G401.6 (cell line): ENCODE data around the gene SULT2A1.
"Not testable (repeated sequence)": the region's sequence is repeated elsewhere in the genome, so short reads cannot be mapped to it uniquely, and the experiment has no call there.

Source experiments
- FAIRE-seq: peaks from 2 replicates; lab custom pipeline; 2012; peaks lifted over from hg19 to GRCh38; lab: Jason Lieb, UNC

Gene SULT2A1, protein sequence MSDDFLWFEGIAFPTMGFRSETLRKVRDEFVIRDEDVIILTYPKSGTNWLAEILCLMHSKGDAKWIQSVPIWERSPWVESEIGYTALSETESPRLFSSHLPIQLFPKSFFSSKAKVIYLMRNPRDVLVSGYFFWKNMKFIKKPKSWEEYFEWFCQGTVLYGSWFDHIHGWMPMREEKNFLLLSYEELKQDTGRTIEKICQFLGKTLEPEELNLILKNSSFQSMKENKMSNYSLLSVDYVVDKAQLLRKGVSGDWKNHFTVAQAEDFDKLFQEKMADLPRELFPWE

GRCh38 chr19:47886010-47886559 is at the start of gene SULT2A1:
SULT2A1 (minus strand) TSS chr19:47886315; CDS start chr19:47886257, 58 bp downstream.
- FAIRE-seq = no peak

DNA sequence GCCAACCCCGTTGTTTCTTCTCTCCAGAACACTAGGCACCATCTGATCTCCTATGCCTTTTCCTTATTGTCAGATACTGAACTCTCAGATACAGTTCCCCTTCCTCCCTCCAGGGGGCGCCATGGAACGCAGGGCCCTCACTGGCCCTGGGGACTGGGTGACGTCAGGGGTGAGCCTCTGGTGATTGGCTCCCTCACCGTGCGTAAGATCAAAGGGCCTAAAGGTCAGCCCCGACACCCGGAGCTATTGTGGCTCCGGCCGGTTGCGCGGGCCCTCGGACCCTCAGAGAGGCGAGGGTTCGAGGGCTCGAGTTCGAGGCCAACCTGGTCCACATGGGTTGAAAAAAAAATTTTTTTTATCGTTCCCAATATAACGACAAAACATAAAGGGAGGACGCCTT is 42.5 kb upstream of the SULT2A1 start:
- FAIRE-seq = not testable (repeated sequence)

- FAIRE-seq = peak; percentile 78
Measured at GRCh38 chr19:47920107-47920506, 34.0 kb upstream of the SULT2A1 start.

DNA sequence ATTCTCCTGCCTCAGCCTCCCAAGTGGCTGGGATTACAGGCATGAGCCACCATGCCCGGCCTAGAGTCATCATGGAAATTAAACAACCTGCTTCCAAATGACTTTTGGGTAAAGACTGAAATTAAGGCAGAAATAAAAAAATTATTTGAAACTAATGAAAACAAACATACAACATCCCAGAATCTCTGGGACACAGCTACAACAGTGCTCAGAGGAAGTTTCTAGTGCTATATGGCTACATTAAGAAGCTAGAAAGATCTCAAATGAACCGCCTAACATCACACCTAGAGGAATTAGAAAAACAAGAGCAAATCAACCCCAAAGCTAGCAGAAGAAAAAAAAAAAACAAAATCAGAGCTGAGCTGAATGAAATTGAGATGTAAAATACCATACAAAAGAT is 24.1 kb upstream of the SULT2A1 start:
- not testable (repeated sequence) for FAIRE-seq

- FAIRE-seq = not testable (repeated sequence)
Measured at GRCh38 chr19:47909350-47909749, 23.2 kb upstream of the SULT2A1 start.

GRCh38 chr19:47901370-47901769 is 15.3 kb upstream of the SULT2A1 start:
- no peak for FAIRE-seq

DNA sequence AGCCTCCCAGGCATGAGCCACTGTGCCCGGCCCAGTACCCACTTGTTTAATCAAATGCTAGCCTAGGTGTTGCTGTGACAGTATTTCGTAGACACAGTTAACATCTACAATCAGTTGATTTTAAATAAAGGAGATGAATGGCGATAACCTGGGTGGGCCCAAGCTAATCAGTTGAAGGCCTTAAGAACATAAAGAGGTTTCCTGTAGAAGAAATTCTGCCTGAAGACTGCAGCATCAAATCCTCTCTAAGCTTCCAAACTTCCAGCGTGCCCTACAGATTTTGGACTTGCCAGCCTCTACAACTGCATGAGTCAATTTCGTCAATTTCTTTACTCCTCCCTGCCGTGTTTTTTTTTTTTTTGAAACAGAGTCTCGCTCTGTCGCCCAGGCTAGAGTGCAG is 13.2 kb upstream of the SULT2A1 start:
- no peak for FAIRE-seq

DNA sequence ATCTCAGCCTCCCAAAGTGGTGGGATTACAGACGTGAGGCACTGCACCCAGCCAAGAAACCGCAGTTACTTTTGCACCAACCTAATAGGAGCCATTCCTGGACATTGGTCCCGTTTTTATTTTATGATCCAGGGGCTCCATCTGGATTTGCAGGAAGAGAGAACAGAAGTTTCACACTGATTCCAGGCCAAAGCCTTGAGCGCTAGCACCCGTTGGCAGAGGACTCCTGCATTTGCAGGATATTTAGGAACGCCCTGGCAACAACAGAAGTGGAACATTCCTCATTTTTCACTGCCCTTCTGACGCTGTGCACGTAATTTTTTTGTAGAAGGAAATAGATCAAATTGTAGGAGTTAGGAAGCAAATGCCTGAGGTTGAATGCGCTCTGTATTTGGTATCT is 11.7 kb upstream of the SULT2A1 start:
- no peak for FAIRE-seq

GRCh38 chr19:47896773-47897172 is 10.7 kb upstream of the SULT2A1 start:
- FAIRE-seq = no peak

DNA sequence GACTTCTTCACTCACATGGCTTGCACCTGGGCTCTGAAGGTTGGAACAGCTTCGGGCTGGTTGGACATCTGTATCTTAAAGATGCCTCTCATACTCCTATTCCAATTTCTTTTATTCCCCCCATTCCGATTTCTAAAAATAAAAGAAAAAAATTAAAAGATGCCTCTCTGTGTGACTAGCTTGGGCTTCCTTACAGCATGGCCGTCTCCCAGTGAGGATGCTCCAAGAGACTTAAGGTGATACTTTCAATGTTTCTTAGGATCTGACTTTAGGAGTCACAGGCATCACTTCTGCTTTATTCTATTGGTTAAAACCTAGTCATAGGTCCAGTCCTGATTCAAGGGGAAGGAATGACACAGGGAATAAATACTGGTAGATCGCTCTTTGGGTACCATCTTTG is 9.9 kb upstream of the SULT2A1 start:
- FAIRE-seq = no peak

DNA sequence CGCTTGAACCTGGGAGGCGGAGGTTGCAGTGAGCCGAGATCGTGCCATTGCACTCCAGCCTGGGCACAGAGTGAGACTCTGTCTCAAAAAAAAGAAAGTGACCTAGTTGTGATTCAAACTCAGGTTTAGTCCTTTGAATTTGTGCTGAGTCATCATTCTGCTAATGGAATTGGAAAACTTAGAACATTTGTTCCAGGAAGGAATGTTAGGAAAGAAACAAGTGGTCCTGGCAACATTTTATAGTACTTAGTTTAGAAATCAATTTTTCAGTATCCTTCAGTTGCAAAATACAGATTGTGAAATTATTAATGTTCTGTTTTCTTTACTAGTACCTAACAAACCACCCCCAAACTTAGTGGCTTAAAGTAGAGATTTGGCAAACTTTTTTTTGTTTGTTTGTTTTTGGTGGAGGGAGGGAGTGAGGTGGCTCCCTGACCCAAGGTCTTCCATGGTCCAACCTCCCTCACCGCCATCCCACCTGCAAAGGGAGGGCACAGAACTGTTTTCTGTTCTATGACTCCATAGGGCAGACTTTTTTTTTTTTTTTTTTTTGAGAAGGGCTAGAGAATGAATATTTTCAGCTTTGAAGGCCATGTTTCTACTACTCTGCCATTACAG is 9.2 kb upstream of the SULT2A1 start:
- no peak for FAIRE-seq

DNA sequence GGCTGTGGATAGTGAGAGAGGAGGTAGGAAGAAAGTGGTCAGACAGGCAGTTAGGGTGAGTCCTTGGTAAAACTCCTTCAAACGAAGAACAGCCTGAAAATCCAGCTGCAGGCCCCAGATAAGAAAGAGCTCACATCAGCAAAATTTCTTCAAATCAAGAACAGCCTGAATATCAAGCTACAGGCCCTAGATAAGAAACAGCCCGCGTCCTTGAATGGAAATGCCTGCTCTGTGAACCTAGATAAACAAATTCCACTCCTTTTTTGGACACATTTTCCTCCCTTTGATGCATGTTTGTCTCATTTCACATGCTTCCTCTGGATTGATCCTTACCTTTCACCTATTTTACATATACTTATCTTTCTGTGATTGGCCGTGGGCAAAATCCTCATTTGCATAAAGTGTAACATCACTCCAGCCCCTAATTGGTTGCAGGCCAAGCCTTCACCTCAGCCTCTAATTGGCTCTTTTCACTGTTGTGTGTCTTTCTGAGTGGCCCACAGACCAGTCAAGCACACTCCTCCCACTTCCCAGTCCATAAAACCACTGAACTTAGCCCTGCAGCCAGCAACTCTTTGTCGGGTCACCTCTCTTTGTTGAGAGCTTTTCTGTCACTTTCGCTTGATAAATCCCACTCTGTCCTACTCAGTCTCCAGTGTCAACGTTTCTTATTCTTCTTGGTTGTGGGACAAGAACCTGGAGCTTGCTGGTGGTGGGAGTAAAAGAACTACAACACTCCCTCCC is 6.0 kb upstream of the SULT2A1 start:
- no peak for FAIRE-seq

DNA sequence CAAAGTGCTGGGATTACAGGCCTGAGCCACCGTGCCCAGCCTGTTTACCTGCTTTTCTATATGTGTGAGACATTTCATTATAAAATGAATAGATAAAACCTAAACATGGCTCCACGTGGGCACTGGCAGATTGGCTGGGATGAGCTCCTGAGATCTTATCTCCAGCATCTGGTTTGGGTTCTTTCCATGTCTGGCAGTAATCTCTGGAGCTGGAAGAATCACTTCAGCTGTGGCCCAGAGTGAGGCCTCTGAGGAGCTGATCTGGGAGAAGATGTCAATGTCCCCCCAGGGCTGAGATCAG is 5.5 kb upstream of the SULT2A1 start:
- no peak for FAIRE-seq

DNA sequence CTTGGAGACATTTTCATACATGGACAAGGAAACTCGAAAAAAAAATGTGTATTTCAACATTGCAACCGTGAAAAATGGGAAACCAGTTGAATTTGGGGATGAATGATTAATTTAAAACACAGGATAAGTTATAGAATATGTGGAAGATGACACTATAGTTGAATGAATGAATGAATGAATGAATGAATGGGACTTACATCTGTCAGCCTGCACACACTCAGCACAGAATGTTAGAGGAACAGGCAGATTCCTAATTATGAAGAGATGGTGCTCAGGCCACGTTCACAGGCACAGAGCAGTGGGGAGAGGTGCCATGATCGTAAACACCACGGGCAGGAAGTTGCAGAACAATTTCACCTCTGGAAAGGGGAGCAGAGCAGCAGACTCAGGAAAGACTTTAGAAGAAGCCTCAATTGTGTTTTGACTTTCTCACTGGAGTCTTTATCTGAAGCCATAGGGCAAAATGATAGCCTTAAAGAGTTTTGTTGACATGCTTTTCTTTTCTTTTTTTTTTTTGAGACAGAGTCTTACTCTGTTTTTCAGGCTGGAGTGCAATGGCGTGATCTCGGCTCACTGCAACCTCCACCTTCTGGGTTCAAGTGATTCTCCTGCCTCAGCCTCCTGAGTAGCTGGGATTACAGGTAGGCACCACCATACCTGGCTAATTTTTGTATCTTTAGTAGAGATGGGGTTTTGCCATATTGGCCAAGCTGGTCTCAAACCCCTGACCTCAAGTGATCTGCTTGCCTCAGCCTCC is 4.9 kb upstream of the SULT2A1 start:
- no peak for FAIRE-seq

DNA sequence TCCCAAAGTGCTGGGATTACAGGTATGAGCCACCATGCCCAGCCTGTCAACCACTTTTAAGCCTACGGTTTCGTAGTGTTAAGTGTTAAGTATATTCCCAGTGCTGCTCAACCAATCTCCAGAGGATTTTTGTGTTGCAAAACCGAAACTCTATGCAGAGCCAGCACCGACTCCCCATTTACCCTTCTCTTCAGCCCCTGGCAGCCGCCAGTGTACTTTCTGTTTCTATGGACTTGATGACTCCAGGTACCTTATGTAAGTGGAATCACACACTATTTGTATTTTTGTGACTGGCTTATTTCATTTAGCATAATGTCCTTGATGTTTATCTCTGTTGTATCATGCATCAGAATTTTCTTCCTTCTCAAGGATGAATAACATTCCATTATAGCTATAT is 1.1 kb downstream of the SULT2A1 start:
- no peak for FAIRE-seq

DNA sequence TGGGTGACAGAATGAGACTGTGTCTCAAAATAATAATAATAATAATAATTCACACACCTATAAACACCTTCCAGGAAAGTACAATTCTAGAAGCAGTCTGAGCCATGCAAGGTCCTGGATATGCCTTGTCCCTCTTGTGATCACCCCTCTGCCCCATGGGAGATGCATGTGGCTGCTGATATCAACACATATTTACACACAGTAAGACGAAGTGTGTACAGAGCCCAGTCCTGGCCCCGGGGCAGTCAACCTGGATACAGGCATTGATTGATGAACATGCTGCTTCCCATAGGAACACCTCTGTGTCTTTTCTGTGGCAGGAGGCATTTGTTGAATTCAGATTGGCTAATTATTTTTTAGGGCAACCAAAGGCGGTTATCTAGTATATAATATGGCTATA is 3.2 kb downstream of the SULT2A1 start:
- FAIRE-seq = no peak

DNA sequence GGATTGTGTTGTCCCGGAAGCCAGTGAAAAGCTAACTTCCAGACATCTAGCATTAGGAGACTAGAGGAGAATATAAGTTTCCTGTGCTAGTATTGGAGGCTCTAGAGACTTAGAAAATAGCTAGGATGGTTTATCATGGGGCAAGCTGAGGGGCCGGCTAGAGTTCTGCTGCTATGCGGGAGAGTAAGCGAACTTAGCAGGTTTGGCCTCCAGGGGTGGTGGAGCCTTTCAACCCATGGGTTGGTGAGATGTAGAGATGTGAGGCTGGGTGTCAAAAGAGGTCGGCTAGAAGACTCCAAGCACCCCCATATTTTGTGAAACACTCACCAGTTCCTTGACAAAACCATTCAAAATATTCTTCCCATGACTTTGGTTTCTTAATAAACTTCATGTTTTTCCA is 4.4 kb downstream of the SULT2A1 start:
- FAIRE-seq = no peak

DNA sequence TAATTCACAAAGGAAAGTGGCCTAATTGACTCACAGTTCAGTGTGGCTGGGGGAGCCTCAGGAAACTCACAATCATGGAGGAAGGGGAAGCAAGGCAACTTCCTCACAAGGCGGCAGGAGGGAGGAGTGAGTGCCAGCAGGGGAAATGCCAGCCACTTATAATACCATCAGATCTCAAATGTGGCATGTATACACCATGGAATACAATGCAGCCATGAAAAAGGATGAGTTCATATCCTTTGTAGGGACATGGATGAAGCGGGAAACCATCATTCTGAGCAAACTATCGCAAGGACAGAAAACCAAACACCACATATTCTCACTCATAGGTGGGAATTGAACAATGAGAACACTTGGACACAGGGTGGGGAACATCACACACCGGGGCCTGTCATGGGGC is 6.7 kb downstream of the SULT2A1 start:
- FAIRE-seq = not testable (repeated sequence)

GRCh38 chr19:47878906-47879305 is 7.2 kb downstream of the SULT2A1 start:
- no peak for FAIRE-seq

- no peak for FAIRE-seq
Measured at GRCh38 chr19:47865166-47865565, 20.9 kb downstream of the SULT2A1 start.

DNA sequence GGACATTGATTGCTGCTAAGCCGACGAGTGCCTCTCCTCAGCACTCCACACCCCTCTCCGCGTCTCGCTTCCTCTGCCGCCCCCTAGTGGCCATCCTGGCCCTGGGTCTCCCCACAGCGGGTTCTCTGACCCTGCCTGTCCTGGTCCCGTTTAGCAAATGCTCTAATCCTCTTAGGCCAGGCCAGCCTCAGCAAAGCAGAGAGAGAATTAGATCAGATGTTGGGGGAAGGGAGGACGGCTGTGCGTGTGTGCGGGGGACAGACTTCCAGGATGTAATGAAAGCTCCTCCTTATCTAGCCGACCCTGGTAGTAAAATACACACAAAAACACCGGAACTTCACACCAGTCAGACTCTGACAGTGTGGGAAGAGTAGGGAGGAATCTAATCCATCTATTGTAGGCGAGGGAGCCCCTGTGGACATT is 22.6 kb downstream of the SULT2A1 start:
- peak; percentile 94 for FAIRE-seq

- no peak for FAIRE-seq
Measured at GRCh38 chr19:47861630-47862029, 24.5 kb downstream of the SULT2A1 start.
